Loucy (cell line): Measurements from ENCODE around the gene CIAPIN1.
A peak's percentile ranks its signal among the peaks of the same experiment; 100 is the strongest.

Experiments used
- H2AFZ ChIP-seq: fragments of 200-600 bp; sonication (generic); 2 replicates; pipeline ENCODE4 v1.6.0; 2016; ENCODE audit warnings: antibody characterized with exemption, mild to moderate bottlenecking, low read length, moderate library complexity
- H3F3A ChIP-seq: fragments of 200-600 bp; 2 replicates; pipeline ENCODE4 v1.6.0; 2016; ENCODE audit warnings: antibody characterized with exemption, low read depth, mild to moderate bottlenecking
- H3K27me3 ChIP-seq: fragments of 200-600 bp; sonication (generic); 2 replicates; pipeline ENCODE4 v1.6.1; 2014; ENCODE audit warnings: low read length, mild to moderate bottlenecking; ENCODE audit not compliant: insufficient read depth, poor library complexity, severe bottlenecking
- H3K36me3 ChIP-seq: fragments of 200-600 bp; sonication (generic); 2 replicates; pipeline ENCODE4 v1.6.1; 2016; ENCODE audit warnings: low read length; ENCODE audit not compliant: insufficient read depth
- H3K4me1 ChIP-seq: fragments of 200-600 bp; sonication (generic); 2 replicates; pipeline ENCODE4 v1.5.1; 2014; ENCODE audit warnings: low read length, mild to moderate bottlenecking; ENCODE audit not compliant: insufficient read depth, poor library complexity, severe bottlenecking
- H3K4me2 ChIP-seq: fragments of 200-600 bp; sonication (generic); 2 replicates; pipeline ENCODE4 v1.6.0; 2014; ENCODE audit warnings: antibody characterized with exemption, low read length, low read depth, mild to moderate bottlenecking; ENCODE audit not compliant: poor library complexity, severe bottlenecking
- H3K4me3 ChIP-seq: fragments of 200-600 bp; sonication (generic); 2 replicates; pipeline ENCODE4 v1.5.1; 2014; ENCODE audit warnings: low read length, mild to moderate bottlenecking, mixed read lengths; ENCODE audit not compliant: poor library complexity, severe bottlenecking
- H3K79me2 ChIP-seq: fragments of 200-600 bp; sonication (generic); 2 replicates; pipeline ENCODE4 v1.6.1; 2014; ENCODE audit warnings: low read length; ENCODE audit not compliant: insufficient read depth
- H3K9ac ChIP-seq: fragments of 200-600 bp; sonication (generic); 2 replicates; pipeline ENCODE4 v1.6.0; 2014; ENCODE audit warnings: mild to moderate bottlenecking, low read depth, low read length, moderate library complexity; ENCODE audit not compliant: poor library complexity, severe bottlenecking
- H3K9me2 ChIP-seq: fragments of 200-600 bp; sonication (generic); replicated peaks from 2 replicates; pipeline ENCODE4 v1.6.1; 2016; ENCODE audit warnings: low read depth, low read length, mixed read lengths
- H3K9me3 ChIP-seq: fragments of 200-600 bp; sonication (generic); 2 replicates; pipeline ENCODE4 v1.6.1; 2014; ENCODE audit warnings: mild to moderate bottlenecking, antibody characterized with exemption, low read length, low read depth; ENCODE audit not compliant: insufficient read depth
- H4K20me1 ChIP-seq: fragments of 200-600 bp; sonication (generic); 2 replicates; pipeline ENCODE4 v1.6.0; 2014; ENCODE audit warnings: antibody characterized with exemption, low read length, mild to moderate bottlenecking; ENCODE audit not compliant: insufficient read depth, poor library complexity, severe bottlenecking
- EZH2phosphoT487 ChIP-seq: fragments of 200-600 bp; IDR thresholded peaks from 2 replicates; pipeline ENCODE4 v1.6.1; 2018; ENCODE audit warnings: antibody characterized with exemption, mild to moderate bottlenecking, moderate library complexity, borderline replicate concordance
- TF ChIP-seq, protein P1 (sequence below): fragments of 200-600 bp; sonication (generic); conservative IDR thresholded peaks from 2 replicates; pipeline ENCODE4 v1.5.1; 2014; ENCODE audit warnings: mild to moderate bottlenecking, antibody characterized with exemption, low read length

CIAPIN1 gene

DNA sequence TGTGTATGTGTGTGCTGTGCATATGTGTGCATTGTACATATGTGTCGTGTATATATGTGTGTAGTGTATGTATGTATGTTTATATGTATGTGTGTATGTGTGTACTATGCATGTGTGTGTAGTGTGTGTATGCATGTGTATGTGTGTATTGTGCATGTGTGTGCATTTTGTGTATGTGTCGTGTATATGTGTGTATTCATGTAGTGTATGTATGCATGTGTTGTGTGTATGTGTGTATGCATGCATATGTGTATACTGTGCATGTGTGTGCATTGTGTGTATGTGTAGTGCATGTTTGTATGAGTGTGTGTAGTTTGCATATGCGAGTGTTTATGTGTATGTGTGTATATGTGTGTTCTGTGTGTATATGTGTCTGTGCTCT, 58.1 kb downstream of the CIAPIN1 start:
- Histone ChIP-seq H2AFZ (no peak overlapping the region), H3F3A (no peaks in the 10 kb centered on the region), H3K79me2 (no peaks in the 10 kb centered on the region), H3K27me3 (no peaks in the 10 kb centered on the region), H3K9me3 (no peaks in the 10 kb centered on the region), H3K4me1 (peaks cover 7% of the 10 kb centered on the region), H3K36me3 (no peaks in the 10 kb centered on the region), H3K9ac (no peak overlapping the region), H3K4me3 (no peak overlapping the region), H3K4me2 (no peak overlapping the region), H3K9me2 (no peaks in the 10 kb centered on the region), H4K20me1 (no peaks in the 10 kb centered on the region)
- TF ChIP-seq, protein P1, sequence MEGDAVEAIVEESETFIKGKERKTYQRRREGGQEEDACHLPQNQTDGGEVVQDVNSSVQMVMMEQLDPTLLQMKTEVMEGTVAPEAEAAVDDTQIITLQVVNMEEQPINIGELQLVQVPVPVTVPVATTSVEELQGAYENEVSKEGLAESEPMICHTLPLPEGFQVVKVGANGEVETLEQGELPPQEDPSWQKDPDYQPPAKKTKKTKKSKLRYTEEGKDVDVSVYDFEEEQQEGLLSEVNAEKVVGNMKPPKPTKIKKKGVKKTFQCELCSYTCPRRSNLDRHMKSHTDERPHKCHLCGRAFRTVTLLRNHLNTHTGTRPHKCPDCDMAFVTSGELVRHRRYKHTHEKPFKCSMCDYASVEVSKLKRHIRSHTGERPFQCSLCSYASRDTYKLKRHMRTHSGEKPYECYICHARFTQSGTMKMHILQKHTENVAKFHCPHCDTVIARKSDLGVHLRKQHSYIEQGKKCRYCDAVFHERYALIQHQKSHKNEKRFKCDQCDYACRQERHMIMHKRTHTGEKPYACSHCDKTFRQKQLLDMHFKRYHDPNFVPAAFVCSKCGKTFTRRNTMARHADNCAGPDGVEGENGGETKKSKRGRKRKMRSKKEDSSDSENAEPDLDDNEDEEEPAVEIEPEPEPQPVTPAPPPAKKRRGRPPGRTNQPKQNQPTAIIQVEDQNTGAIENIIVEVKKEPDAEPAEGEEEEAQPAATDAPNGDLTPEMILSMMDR: no peak
- TF ChIP-seq EZH2phosphoT487: no peak

- TF ChIP-seq EZH2phosphoT487: no peak
- TF ChIP-seq, protein P1: no peak
- H3K27me3 ChIP-seq: no peaks in the 10 kb centered on the region
- H4K20me1 ChIP-seq: no peaks in the 10 kb centered on the region
- H3K4me1 ChIP-seq: peaks cover 7% of the 10 kb centered on the region
- H3K9me2 ChIP-seq: no peaks in the 10 kb centered on the region
- no peaks in the 10 kb centered on the region for H3K9me3 ChIP-seq
- H3K79me2 ChIP-seq: no peaks in the 10 kb centered on the region
- no peak overlapping the region for H3K9ac ChIP-seq
- no peak overlapping the region for H3K4me3 ChIP-seq
- no peak overlapping the region for H3K4me2 ChIP-seq
- H2AFZ ChIP-seq: 0 out of 2 replicates have a peak overlapping the region, but pooled peaks have one; percentile 29
- H3F3A ChIP-seq: no peaks in the 10 kb centered on the region
- H3K36me3 ChIP-seq: no peaks in the 10 kb centered on the region
Observed at GRCh38 chr16:57388359-57389086, 58.7 kb downstream of the CIAPIN1 start.

GRCh38 chr16:57387598-57388354, 59.4 kb downstream of the CIAPIN1 start:
- H3K27me3 ChIP-seq: no peaks in the 10 kb centered on the region
- 0 out of 2 replicates have a peak overlapping the region, but pooled peaks have one; percentile 29 for H2AFZ ChIP-seq

More at GRCh38 chr16:57387598-57388354, 59.4 kb downstream of the CIAPIN1 start:
- Histone ChIP-seq H3K9me3 (no peaks in the 10 kb centered on the region), H3K9me2 (no peaks in the 10 kb centered on the region), H3F3A (no peaks in the 10 kb centered on the region), H3K36me3 (no peaks in the 10 kb centered on the region), H3K79me2 (no peaks in the 10 kb centered on the region), H3K4me2 (no peak overlapping the region), H3K4me3 (no peak overlapping the region), H3K9ac (no peak overlapping the region), H4K20me1 (no peaks in the 10 kb centered on the region), H3K4me1 (peaks cover 7% of the 10 kb centered on the region)
- TF ChIP-seq, protein P1: no peak
- TF ChIP-seq EZH2phosphoT487: no peak
